Thymus (tissue), 11 donors: ENCODE data around the gene TSEN2. TPM values are rescaled to one million over a fixed set of nuclear protein-coding genes. Genes with fewer than 3 reads are reported as not detected.
"Not testable (repeated sequence)": the region's sequence is repeated elsewhere in the genome, so short reads cannot be mapped to it uniquely, and the experiment has no call there.

Experiments used
- DNase-seq, 9 donors: peaks; one replicate each; pipeline ENCODE4 v3.0.0-alpha.2; 2013; ENCODE audit warnings: low spot score in 9 of 9, low read depth in 6 of 9, missing footprints in 1 of 9
- H3K27ac ChIP-seq, 2 donors: one replicate each; pipeline ENCODE4 v1.5.1; 2013; ENCODE audit warnings: control low read depth in 1 of 2, low read depth in 1 of 2, low read length in 1 of 2, mild to moderate bottlenecking in 1 of 2, moderate library complexity in 1 of 2
- H3K27me3 ChIP-seq, 2 donors: one replicate each; pipeline ENCODE4 v1.5.1; 2013; ENCODE audit warnings: low read length in 1 of 2; ENCODE audit not compliant: control insufficient read depth in 2 of 2, insufficient read depth in 1 of 2
- H3K36me3 ChIP-seq, 2 donors: one replicate each; pipeline ENCODE4 v1.5.1; 2013; ENCODE audit warnings: low read length in 1 of 2, mild to moderate bottlenecking in 1 of 2, moderate library complexity in 1 of 2; ENCODE audit not compliant: control insufficient read depth in 2 of 2, insufficient read depth in 2 of 2
- H3K4me1 ChIP-seq, 2 donors: one replicate each; pipeline ENCODE4 v1.5.1; 2013; ENCODE audit warnings: low read length in 2 of 2; ENCODE audit not compliant: control insufficient read depth in 2 of 2, insufficient read depth in 2 of 2
- H3K4me3 ChIP-seq, 2 donors: one replicate each; pipeline ENCODE4 v1.5.1; 2013; ENCODE audit warnings: low read length in 2 of 2, control low read depth in 1 of 2, mild to moderate bottlenecking in 1 of 2
- H3K9me3 ChIP-seq, 2 donors: one replicate each; pipeline ENCODE4 v1.5.1; 2013; ENCODE audit warnings: low read length in 1 of 2, mild to moderate bottlenecking in 1 of 2; ENCODE audit not compliant: control insufficient read depth in 2 of 2, insufficient read depth in 1 of 2
- WGBS: extraction: QIAGEN DNeasy Blood & Tissue Kit; methylation state at CpG from one replicate; pipeline ENCODE4 v1.1.7; 2013; 5-methylcytosine and 5-hydroxymethylcytosine counted together
- polyA plus RNA-seq: library from polyadenylated mRNA; stranded (reverse); fragments of 200-250 nt; gene quantifications from one replicate; pipeline ENCODE4 v1.2.3, GENCODE V29; 2013
- total RNA-seq: library from RNA; stranded (reverse); fragments of 120-200 nt; gene quantifications from one replicate; pipeline ENCODE4 v1.2.4, GENCODE V29; 2013
- donor health status: healthy.

TSEN2 gene
- total and polyA plus RNA-seq, 2 donors = 14.8 to 18.6 TPM

DNA sequence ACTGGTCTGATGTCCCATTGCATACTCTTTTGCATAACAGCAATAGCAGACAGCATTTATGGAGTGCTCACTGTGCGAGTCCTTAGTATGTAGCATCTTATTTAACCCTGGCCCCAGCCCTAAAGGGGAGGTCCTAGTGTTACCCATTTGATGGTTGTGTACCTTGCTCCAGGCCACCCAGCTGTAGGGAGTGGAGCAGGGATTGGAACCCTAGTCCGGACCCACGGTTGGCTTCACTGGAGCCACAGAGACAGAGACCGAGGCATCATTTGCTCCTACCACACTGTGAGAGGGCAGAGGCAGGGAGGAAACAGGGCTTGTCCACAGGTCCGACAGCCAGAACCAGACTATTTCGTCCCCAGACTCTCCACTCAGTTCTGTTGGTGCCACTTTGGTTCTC is 16.0 kb upstream of the TSEN2 start:
- Histone ChIP-seq H3K9me3 (no peaks in the 10 kb centered on the region), H3K36me3 (no peaks in the 10 kb centered on the region), H3K4me3 (no peak overlapping the region), H3K27me3 (no peaks in the 10 kb centered on the region), H3K4me1 (peaks cover 0 to 9% of the 10 kb centered on the region in 2 donors), H3K27ac (no peak overlapping the region)
- WGBS = 99% methylated on average over 6 of the region's 6 CpGs
- no peak for DNase-seq

DNA sequence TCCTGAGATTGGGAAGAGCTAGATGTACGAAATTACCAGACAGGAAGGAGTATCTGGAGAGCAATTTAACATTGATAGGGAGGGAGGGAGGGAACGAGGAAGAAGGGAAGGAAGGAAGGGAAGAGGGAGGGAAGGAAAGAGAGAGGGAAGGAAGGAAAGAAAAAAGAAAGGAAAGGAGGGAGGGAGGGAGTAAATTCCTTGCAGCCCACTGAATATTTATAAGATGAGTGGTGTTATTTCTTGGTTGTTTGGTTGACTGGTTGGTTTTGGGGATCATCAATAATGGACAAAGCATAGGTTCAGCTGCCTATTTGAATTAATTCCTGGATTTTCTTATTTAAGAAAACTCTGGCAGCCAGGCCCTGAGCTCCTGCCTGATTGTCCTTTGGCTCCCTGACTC is 15.5 kb upstream of the TSEN2 start:
- no peaks in the 10 kb centered on the region for H3K27me3 ChIP-seq
- H3K9me3 ChIP-seq = no peaks in the 10 kb centered on the region
- WGBS = 82% methylated on average over 2 of the region's 2 CpGs
- H3K36me3 ChIP-seq = no peaks in the 10 kb centered on the region
- no peak overlapping the region for H3K4me3 ChIP-seq
- peaks cover 0 to 9% of the 10 kb centered on the region in 2 donors for H3K4me1 ChIP-seq
- DNase-seq = no peak
- H3K27ac ChIP-seq = no peak overlapping the region

DNA sequence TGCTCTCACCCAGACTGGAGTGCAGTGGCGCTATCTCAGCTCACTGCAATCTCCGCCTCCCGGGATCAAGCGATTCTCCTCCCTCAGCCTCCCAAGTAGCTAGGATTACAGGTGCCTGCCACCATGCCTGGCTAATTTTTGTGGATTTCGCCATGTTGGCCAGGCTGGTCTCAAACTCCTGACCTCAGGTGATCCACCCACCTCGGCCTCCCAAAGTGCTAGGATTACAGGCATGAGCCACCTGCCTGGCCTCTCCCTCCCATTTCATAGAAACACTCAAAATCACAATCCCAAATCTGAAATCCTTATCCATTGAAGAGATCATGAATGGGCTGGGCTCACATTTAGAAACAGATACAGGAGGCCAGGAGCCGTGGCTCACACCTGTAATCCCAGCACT is 15.1 kb upstream of the TSEN2 start:
- not testable (repeated sequence) for DNase-seq, H3K27me3 ChIP-seq, H3K9me3 ChIP-seq, H3K36me3 ChIP-seq, H3K4me3 ChIP-seq, H3K4me1 ChIP-seq, H3K27ac ChIP-seq
- 86% methylated on average over 7 of the region's 7 CpGs for WGBS

DNA sequence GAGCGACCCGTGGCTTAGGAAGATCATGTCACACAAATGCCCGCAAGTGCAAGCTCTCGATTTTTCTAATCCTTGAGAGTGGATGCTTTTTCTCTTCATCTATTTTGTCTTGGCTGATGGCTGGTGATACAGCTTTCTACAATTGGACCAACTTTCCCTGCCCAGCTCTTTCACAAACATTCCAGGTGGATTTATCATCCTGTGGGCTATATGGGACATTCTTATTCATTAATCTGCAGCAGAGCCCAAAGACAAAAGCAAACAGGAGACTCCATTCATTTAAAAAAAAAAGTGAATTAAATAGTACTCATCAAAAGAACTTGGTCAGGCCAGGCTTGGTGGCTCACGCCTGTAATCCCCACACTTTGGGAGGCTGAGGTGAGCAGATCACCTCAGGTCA is 14.2 kb upstream of the TSEN2 start:
- H3K9me3 ChIP-seq = no peaks in the 10 kb centered on the region
- no peak for DNase-seq
- peaks cover 0 to 9% of the 10 kb centered on the region in 2 donors for H3K4me1 ChIP-seq
- H3K27ac ChIP-seq = no peak overlapping the region
- H3K4me3 ChIP-seq = no peak overlapping the region
- H3K36me3 ChIP-seq = no peaks in the 10 kb centered on the region
- WGBS = 95% methylated on average over 5 of the region's 5 CpGs
- H3K27me3 ChIP-seq = no peaks in the 10 kb centered on the region

DNA sequence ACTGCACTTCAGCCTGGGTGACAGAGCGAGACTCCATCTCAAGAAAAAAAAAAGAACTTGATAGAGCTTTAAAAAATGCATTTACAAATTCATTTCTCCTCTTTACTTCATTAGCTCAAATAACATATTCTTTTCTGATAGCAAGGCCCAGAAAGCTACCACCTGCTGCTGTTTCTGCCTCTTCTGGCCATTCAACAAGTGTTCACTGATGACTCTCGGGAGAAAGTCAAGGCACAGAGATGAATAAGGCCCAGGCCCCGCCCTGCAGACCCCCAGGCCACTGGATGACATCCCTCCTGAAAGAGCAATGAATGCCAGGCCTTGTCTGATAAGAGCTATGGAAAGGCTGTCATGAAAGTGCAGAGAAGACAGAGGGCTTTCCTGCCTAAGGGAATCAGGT is 13.6 kb upstream of the TSEN2 start:
- no peaks in the 10 kb centered on the region for H3K27me3 ChIP-seq
- WGBS = 98% methylated on average over 3 of the region's 3 CpGs
- H3K4me3 ChIP-seq = no peak overlapping the region
- H3K36me3 ChIP-seq = no peaks in the 10 kb centered on the region
- no peak for DNase-seq
- H3K9me3 ChIP-seq = no peaks in the 10 kb centered on the region
- H3K27ac ChIP-seq = no peak overlapping the region
- peaks cover 0 to 9% of the 10 kb centered on the region in 2 donors for H3K4me1 ChIP-seq

DNA sequence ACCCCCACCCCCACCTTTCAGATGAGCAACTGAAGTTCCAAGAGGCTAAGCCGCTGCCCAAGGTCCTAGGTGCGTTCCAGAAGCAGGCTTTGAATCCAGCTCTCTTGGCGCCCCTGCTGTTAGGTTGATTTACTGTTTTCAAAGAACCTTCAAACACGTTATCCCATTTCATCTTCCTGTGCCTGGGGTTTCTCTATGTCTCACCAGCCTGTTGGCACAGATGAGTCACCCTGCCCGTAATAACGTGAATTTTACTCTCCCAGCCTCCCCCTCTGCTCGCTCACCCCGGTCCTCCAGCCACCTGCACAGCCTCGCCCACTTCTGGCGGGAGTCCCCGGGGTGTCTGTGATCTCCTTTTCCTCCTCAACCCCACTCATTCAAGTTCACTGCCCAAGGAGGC is 13.0 kb upstream of the TSEN2 start:
- Histone ChIP-seq H3K9me3 (no peaks in the 10 kb centered on the region), H3K4me1 (peaks cover 0 to 9% of the 10 kb centered on the region in 2 donors), H3K36me3 (no peaks in the 10 kb centered on the region), H3K27me3 (no peaks in the 10 kb centered on the region), H3K27ac (no peak overlapping the region), H3K4me3 (no peak overlapping the region)
- DNase-seq = no peak
- WGBS = 60% methylated on average over 11 of the region's 11 CpGs

DNA sequence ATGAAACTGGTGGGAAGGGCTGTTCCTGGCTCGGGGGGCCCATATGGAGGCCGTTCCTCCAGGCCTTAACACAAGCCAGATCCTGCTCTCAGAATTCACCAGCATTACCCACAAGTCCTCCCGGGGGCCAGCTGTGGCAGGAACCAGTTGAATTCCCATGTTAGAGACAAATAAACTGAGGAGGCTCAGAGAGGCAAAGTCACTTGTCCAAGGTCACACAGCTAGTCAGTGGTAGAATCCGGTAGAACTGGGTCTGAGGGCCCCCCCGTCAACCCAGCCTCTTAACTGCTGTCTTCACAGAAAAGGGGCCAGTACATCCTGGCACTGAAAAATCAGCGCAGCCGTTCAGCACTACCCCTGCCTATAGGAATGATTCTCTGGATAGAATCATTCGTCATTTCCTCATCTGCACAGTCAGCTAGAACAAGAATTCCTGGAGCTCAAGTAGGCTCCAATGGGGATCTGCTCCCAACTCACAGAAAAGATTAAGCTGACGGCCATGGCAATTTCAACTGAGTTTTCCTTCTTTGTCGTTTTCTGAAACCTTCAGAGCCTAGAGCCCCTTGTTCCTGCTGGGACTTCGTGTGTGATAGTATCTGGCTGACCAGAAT is 12.2 kb upstream of the TSEN2 start:
- DNase-seq = no peak
- WGBS = 92% methylated on average over 11 of the region's 11 CpGs
- Histone ChIP-seq H3K27ac (no peak overlapping the region), H3K9me3 (no peaks in the 10 kb centered on the region), H3K36me3 (no peaks in the 10 kb centered on the region), H3K4me1 (peaks cover 0 to 9% of the 10 kb centered on the region in 2 donors), H3K4me3 (no peak overlapping the region), H3K27me3 (no peaks in the 10 kb centered on the region)

DNA sequence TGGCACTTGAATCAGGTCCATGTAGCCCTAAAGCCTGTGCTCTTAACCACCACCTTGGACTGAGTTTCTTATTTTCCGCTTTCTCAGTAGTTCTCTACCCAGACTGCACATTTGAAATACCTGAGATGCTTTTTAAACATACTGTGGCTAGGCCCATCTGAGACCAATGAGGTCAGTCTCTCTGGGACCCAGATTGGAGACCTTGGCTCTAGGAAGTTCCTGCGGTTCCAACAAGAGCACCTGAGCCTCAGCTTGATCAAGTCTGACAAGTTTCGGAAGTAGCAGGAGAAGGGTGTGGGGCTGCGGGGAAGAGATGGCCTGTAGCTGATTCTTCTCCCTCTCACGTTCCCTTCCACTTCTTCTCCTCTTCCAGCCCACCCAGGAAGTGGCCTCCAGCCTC is 11.5 kb upstream of the TSEN2 start:
- WGBS = 95% methylated on average over 5 of the region's 5 CpGs
- no peaks in the 10 kb centered on the region for H3K9me3 ChIP-seq
- H3K4me3 ChIP-seq = no peak overlapping the region
- no peaks in the 10 kb centered on the region for H3K27me3 ChIP-seq
- DNase-seq = no peak
- peaks cover 0 to 9% of the 10 kb centered on the region in 2 donors for H3K4me1 ChIP-seq
- no peaks in the 10 kb centered on the region for H3K36me3 ChIP-seq
- no peak overlapping the region for H3K27ac ChIP-seq

DNA sequence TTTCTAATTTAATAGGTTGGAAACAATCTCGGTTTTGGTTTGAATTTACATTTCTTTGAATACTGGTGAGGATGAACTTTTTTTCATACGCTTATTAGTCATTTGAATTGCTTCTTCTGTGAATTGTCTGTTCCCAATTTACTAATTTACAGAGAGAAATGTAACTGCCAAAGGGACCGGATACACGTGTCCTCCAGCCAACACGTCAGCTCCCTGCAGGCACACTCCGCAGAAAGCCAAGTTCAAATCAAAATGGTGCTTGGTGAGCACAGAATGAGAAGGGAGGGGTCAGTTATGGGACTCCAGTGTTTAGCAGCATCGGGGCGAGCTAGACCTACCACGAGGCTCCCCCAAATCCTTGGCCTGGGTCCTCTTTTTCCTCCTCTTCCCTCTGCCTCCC is 10.8 kb upstream of the TSEN2 start:
- DNase-seq = no peak
- H3K4me3 ChIP-seq = no peak overlapping the region
- H3K36me3 ChIP-seq = no peaks in the 10 kb centered on the region
- 97% methylated on average over 9 of the region's 9 CpGs for WGBS
- no peaks in the 10 kb centered on the region for H3K27me3 ChIP-seq
- H3K27ac ChIP-seq = no peak overlapping the region
- H3K9me3 ChIP-seq = no peaks in the 10 kb centered on the region
- H3K4me1 ChIP-seq = peaks cover 0 to 9% of the 10 kb centered on the region in 2 donors
